Gastroesophageal sphincter (tissue), 4 donors: Measurements from ENCODE around the gene PSMB7. TPM values are rescaled to one million over a fixed set of nuclear protein-coding genes. Genes with fewer than 3 reads are reported as not detected.

Experiments used
- ATAC-seq: fragments of 150-250 bp; one replicate; pipeline ENCODE4 v1.9.1; 2016; ENCODE audit warnings: mild to moderate bottlenecking, moderate library complexity
- H3K27ac ChIP-seq, 4 donors: fragments of 200-600 bp; sonication (generic) in 3 of 4; 1 replicate in 3 of 4; 2 replicates in 1 of 4; pipeline ENCODE4 v1.5.1; 2016 to 2019
- H3K27me3 ChIP-seq: fragments of 200-600 bp; sonication (generic); one replicate; pipeline ENCODE4 v1.5.1; 2019
- H3K36me3 ChIP-seq, 2 donors: fragments of 200-600 bp; sonication (generic); one replicate each; pipeline ENCODE4 v1.5.1; 2019; ENCODE audit warnings: control low read depth in 1 of 2
- H3K4me1 ChIP-seq, 3 donors: fragments of 200-600 bp; sonication (generic); 1 replicate in 2 of 3; 2 replicates in 1 of 3; pipeline ENCODE4 v1.5.1; 2016 to 2019; ENCODE audit warnings: control low read depth in 2 of 3
- H3K4me3 ChIP-seq, 2 donors: fragments of 200-600 bp; sonication (generic); one replicate each; pipeline ENCODE4 v1.5.1; 2019; ENCODE audit warnings: mild to moderate bottlenecking in 1 of 2, moderate library complexity in 1 of 2
- H3K9me3 ChIP-seq, 3 donors: fragments of 200-600 bp; sonication (generic); one replicate each; pipeline ENCODE4 v1.5.1; 2017 to 2019; ENCODE audit warnings: control low read depth in 2 of 3
- EP300 ChIP-seq: sonication (generic); formaldehyde crosslinking; IDR thresholded peaks from one replicate; pipeline ENCODE4 v1.6.1; 2017; ENCODE audit warnings: antibody characterized with exemption, mild to moderate bottlenecking
- POLR2A ChIP-seq, 2 donors: fragments of 450-650 bp; IDR thresholded peaks; one replicate each; pipeline ENCODE4 v1.6.1; 2017; ENCODE audit warnings: antibody characterized with exemption in 2 of 2, mild to moderate bottlenecking in 2 of 2, moderate library complexity in 1 of 2
- POLR2AphosphoS5 ChIP-seq: sonication (generic); formaldehyde crosslinking; IDR thresholded peaks from one replicate; pipeline ENCODE4 v1.6.1; 2017; ENCODE audit warnings: antibody characterized with exemption
- WGBS, 2 donors: methylation state at CpG; one replicate each; pipeline ENCODE4 v1.1.5; 2018; ENCODE audit warnings: low coverage in 1 of 2; 5-methylcytosine and 5-hydroxymethylcytosine counted together
- total RNA-seq, 4 donors: library from RNA; depleted of rRNA; stranded (reverse); fragments of >200 nt; gene quantifications; one replicate each; pipeline ENCODE4 v1.1.0, GENCODE V29; 2016
- TF ChIP-seq, protein P1 (sequence below), 4 experiments: fragments of 200-600 bp in 2 of 4; fragments of 450-650 bp in 2 of 4; sonication (generic) in 1 of 4; IDR thresholded peaks; one replicate each; pipeline ENCODE4 v1.5.1; 2017 to 2019; ENCODE audit warnings: antibody characterized with exemption in 4 of 4, mild to moderate bottlenecking in 2 of 4, moderate library complexity in 2 of 4

Gene PSMB7
- total RNA-seq, 4 donors from 2014 or later: 116 to 152 (median 144) TPM

DNA sequence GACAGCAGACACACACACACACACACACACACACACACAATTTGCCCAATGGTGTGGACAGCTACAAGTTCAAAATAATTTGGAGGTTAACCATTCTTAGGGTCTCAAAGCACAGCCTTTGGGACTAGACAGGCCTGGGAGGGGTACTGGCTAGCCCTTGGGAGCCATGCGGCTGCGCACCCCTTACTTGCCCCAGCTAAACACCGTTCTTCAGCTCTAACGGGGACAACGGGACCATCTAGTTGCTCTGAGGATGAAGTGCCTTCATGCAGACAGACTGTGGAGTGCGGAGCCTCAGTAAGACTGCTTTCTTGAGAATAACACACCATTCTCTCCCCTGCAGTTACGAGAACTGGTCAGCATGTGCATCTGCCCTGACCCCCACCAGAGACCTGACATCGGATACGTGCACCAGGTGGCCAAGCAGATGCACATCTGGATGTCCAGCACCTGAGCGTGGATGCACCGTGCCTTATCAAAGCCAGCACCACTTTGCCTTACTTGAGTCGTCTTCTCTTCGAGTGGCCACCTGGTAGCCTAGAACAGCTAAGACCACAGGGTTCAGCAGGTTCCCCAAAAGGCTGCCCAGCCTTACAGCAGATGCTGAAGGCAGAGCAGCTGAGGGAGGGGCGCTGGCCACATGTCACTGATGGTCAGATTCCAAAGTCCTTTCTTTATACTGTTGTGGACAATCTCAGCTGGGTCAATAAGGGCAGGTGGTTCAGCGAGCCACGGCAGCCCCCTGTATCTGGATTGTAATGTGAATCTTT is 64.6 kb downstream of the PSMB7 start:
- Histone ChIP-seq H3K27me3 (no peaks in the 10 kb centered on the region), H3K4me3 (no peak overlapping the region), H3K36me3 (peaks cover 0 to 100% of the 10 kb centered on the region in 2 donors), H3K27ac (no peak overlapping the region), H3K9me3 (no peaks in the 10 kb centered on the region), H3K4me1 (peaks cover 0 to 13% (median 0%) of the 10 kb centered on the region in 3 donors)
- 92% methylated on average over 11 of the region's 16 CpGs; no CpG with 5 or more reads in 1 of the 2 donors for WGBS, 2 donors
- TF ChIP-seq POLR2AphosphoS5 (no peak), EP300 (no peak), POLR2A (IDR thresholded peaks at IDR 0.05) (no peak)
- TF ChIP-seq, protein P1, sequence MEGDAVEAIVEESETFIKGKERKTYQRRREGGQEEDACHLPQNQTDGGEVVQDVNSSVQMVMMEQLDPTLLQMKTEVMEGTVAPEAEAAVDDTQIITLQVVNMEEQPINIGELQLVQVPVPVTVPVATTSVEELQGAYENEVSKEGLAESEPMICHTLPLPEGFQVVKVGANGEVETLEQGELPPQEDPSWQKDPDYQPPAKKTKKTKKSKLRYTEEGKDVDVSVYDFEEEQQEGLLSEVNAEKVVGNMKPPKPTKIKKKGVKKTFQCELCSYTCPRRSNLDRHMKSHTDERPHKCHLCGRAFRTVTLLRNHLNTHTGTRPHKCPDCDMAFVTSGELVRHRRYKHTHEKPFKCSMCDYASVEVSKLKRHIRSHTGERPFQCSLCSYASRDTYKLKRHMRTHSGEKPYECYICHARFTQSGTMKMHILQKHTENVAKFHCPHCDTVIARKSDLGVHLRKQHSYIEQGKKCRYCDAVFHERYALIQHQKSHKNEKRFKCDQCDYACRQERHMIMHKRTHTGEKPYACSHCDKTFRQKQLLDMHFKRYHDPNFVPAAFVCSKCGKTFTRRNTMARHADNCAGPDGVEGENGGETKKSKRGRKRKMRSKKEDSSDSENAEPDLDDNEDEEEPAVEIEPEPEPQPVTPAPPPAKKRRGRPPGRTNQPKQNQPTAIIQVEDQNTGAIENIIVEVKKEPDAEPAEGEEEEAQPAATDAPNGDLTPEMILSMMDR (IDR thresholded peaks at IDR 0.05): no peak
- ATAC-seq: no peak

DNA sequence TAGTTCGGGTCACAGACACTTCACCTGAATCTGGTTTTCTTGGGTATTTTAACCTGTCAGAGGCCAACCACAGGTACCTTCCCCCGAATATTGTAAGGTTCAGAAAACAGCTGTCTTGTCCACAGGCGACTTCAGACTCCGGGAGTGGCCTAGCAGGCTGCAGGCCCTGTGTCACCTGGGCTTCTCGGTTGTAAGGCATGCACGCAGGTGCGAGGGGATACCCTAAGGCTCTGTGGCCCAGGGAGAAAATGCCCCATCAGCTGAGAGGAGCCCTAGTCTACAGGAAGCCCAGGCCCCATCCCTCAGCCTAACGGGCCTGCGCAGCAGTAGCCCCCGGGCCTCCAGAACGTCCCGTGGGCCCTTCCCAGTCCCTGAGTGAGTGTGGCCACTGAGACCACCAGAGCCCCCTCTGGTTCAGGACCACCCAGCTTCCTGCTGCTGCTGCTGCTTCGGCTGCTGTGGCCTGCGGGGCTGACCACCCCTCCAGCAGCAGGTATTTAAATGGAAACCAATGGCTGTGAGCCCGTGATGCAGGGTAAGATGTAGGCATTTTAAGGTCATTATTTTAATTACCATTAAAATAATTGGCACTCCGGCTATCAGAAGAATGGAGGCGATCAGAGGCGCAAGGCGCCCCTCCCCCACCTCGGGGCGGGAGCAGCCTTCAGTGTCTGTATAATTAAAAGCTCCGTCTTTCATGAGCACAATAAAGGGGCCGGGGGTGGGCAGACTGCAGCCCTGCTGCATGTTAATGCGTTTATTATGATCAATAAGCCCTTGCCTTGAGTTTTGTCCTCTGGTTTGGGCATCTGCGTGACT is 65.4 kb downstream of the PSMB7 start:
- H3K4me3 ChIP-seq: no peak overlapping the region
- no peaks in the 10 kb centered on the region for H3K27me3 ChIP-seq
- H3K9me3 ChIP-seq: no peaks in the 10 kb centered on the region
- no peak for ATAC-seq
- peaks cover 0 to 11% (median 0%) of the 10 kb centered on the region in 3 donors for H3K4me1 ChIP-seq
- H3K27ac ChIP-seq: no peak overlapping the region
- H3K36me3 ChIP-seq: peaks cover 0 to 100% of the 10 kb centered on the region in 2 donors
- TF ChIP-seq, protein P1 (IDR thresholded peaks at IDR 0.05): no peak
- no peak for TF ChIP-seq POLR2AphosphoS5
- no peak for TF ChIP-seq EP300
- no peak for TF ChIP-seq POLR2A (IDR thresholded peaks at IDR 0.05)
- 90 to 91% methylated on average over 14 to 16 of the region's 25 CpGs for WGBS, 2 donors

DNA sequence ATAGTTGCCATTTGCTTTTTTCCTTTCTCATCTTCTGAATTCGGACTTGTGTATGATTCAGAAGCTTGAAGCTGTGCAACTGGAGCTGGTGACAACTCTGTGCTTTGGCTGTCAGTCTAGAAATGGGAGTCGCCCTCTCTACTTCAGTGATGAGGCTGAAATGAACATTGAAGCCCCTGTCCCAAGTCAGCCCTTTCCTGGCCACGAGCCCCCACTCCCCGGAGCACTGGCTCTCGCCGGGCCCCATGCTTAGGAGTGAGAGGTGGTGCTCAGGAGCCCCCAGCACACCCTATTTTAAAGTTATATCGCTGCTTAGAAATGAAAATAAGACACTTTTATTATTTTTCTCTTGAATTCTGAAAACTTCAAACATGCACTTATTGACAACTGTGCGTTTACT is 66.0 kb downstream of the PSMB7 start:
- 89 to 100% methylated on average over 1 to 7 of the region's 8 CpGs for WGBS, 2 donors
- H3K4me1 ChIP-seq: peaks cover 0 to 5% (median 0%) of the 10 kb centered on the region in 3 donors
- H3K9me3 ChIP-seq: no peaks in the 10 kb centered on the region
- no peaks in the 10 kb centered on the region for H3K27me3 ChIP-seq
- peaks cover 0 to 100% of the 10 kb centered on the region in 2 donors for H3K36me3 ChIP-seq
- no peak overlapping the region for H3K4me3 ChIP-seq
- TF ChIP-seq POLR2AphosphoS5: no peak
- TF ChIP-seq, protein P1 (IDR thresholded peaks at IDR 0.05): no peak
- TF ChIP-seq POLR2A (IDR thresholded peaks at IDR 0.05): no peak
- no peak for TF ChIP-seq EP300
- ATAC-seq: no peak
- no peak overlapping the region for H3K27ac ChIP-seq

DNA sequence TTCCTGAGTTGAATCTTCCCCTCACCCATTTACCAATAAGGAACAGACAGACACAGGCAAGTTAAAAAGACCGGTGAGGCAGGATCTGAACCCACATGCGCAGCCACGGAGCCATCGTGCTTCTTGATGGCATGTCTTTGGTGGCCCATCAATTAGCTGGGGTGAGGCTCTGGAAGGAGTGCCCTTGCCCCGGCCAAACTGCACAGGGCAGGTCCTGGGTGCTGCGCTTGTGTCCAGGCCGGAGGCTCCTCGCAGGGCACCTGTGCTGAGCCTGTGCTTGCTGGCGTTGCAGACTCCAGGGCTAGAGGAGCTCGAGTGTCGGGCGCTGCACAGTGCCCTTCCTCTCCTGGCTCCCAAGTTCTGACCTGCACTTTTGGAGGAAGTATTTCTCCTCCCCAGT is 66.4 kb downstream of the PSMB7 start:
- WGBS, 2 donors: 88 to 100% methylated on average over 2 to 6 of the region's 12 CpGs
- TF ChIP-seq, protein P1 (IDR thresholded peaks at IDR 0.05): no peak
- TF ChIP-seq POLR2AphosphoS5 (no peak), EP300 (no peak), POLR2A (IDR thresholded peaks at IDR 0.05) (no peak)
- peaks cover 0 to 100% of the 10 kb centered on the region in 2 donors for H3K36me3 ChIP-seq
- no peak for ATAC-seq
- H3K4me1 ChIP-seq: peaks cover 0 to 2% (median 0%) of the 10 kb centered on the region in 3 donors
- no peaks in the 10 kb centered on the region for H3K27me3 ChIP-seq
- no peaks in the 10 kb centered on the region for H3K9me3 ChIP-seq
- no peak overlapping the region for H3K4me3 ChIP-seq
- no peak overlapping the region for H3K27ac ChIP-seq
